Cardiac fibroblast (primary cell): ENCODE results near the gene EPHB1.

Source experiments
- DNase-seq, 2 donors: peaks; one replicate each; pipeline versions ENCODE4 v3.0.0 to v3.0.0-alpha.2; 2010; ENCODE audit warnings: low read depth in 2 of 2
- H3K4me3 ChIP-seq, 2 donors: replicated peaks in 1 of 2; 1 replicate in 1 of 2; 2 replicates in 1 of 2; pipeline ENCODE4 v1.5.1; 2011; ENCODE audit warnings: low read depth in 2 of 2, low read length in 2 of 2, mild to moderate bottlenecking in 2 of 2, moderate library complexity in 1 of 2
- CTCF ChIP-seq: IDR thresholded peaks from one replicate; pipeline ENCODE4 v1.5.1; 2011; ENCODE audit warnings: low read depth, mild to moderate bottlenecking, low read length, inconsistent platforms

The EPHB1 gene

GRCh38 chr3:135158520-135158919 is 363.5 kb downstream of the EPHB1 start:
- DNase-seq, result no peak
- TF ChIP-seq CTCF, result no peak
- H3K4me3 ChIP-seq, result no peak overlapping the region

- no peak for DNase-seq
- no peak for TF ChIP-seq CTCF
- H3K4me3 ChIP-seq, result no peak overlapping the region
These were observed 364.7 kb downstream of the EPHB1 start for GRCh38 chr3:135159681-135160247.

- DNase-seq, result no peak
- no peak overlapping the region for H3K4me3 ChIP-seq
- no peak for TF ChIP-seq CTCF
These were observed 366.4 kb downstream of the EPHB1 start for GRCh38 chr3:135161425-135161824.

GRCh38 chr3:135163701-135164100 is 368.6 kb downstream of the EPHB1 start:
- TF ChIP-seq CTCF, result no peak
- no peak overlapping the region for H3K4me3 ChIP-seq
- DNase-seq, result no peak

GRCh38 chr3:135165260-135165659 is 370.2 kb downstream of the EPHB1 start:
- no peak for TF ChIP-seq CTCF
- no peak for DNase-seq
- no peak overlapping the region for H3K4me3 ChIP-seq

- DNase-seq, result no peak
- H3K4me3 ChIP-seq, result no peak overlapping the region
- no peak for TF ChIP-seq CTCF
These were observed 371.3 kb downstream of the EPHB1 start for GRCh38 chr3:135166266-135166825.

GRCh38 chr3:135168822-135169221 is 373.8 kb downstream of the EPHB1 start:
- H3K4me3 ChIP-seq, result no peak overlapping the region
- no peak for DNase-seq
- no peak for TF ChIP-seq CTCF
